Mucosa of rectum (tissue), 2 donors: ENCODE results near the gene CRYZL1.

Source experiments
- H3K27ac ChIP-seq, 2 donors: one replicate each; pipeline ENCODE4 v1.7.0; 2013; ENCODE audit warnings: inconsistent platforms in 2 of 2, low read depth in 2 of 2, low read length in 2 of 2
- H3K27me3 ChIP-seq, 2 donors: one replicate each; pipeline ENCODE4 v1.7.0; 2013; ENCODE audit warnings: low read length in 2 of 2; ENCODE audit not compliant: control insufficient read depth in 2 of 2, insufficient read depth in 2 of 2
- H3K36me3 ChIP-seq, 2 donors: one replicate each; pipeline ENCODE4 v1.7.0; 2013; ENCODE audit warnings: low read length in 2 of 2; ENCODE audit not compliant: control insufficient read depth in 2 of 2, insufficient read depth in 2 of 2
- H3K4me1 ChIP-seq, 2 donors: one replicate each; pipeline ENCODE4 v1.7.0; 2013; ENCODE audit warnings: low read length in 2 of 2, mild to moderate bottlenecking in 1 of 2; ENCODE audit not compliant: control insufficient read depth in 2 of 2, insufficient read depth in 2 of 2
- H3K4me3 ChIP-seq, 2 donors: one replicate each; pipeline ENCODE4 v1.7.0; 2013; ENCODE audit warnings: low read length in 2 of 2
- H3K9ac ChIP-seq, 2 donors: one replicate each; pipeline ENCODE4 v1.7.0; 2013; ENCODE audit warnings: low read length in 2 of 2, low read depth in 1 of 2, mild to moderate bottlenecking in 1 of 2
- H3K9me3 ChIP-seq, 2 donors: one replicate each; pipeline ENCODE4 v1.7.0; 2013; ENCODE audit warnings: low read length in 2 of 2; ENCODE audit not compliant: control insufficient read depth in 2 of 2
- donor health status: healthy.
- donor health status: Normal muscosa, but diverticular disease.

The CRYZL1 gene

DNA sequence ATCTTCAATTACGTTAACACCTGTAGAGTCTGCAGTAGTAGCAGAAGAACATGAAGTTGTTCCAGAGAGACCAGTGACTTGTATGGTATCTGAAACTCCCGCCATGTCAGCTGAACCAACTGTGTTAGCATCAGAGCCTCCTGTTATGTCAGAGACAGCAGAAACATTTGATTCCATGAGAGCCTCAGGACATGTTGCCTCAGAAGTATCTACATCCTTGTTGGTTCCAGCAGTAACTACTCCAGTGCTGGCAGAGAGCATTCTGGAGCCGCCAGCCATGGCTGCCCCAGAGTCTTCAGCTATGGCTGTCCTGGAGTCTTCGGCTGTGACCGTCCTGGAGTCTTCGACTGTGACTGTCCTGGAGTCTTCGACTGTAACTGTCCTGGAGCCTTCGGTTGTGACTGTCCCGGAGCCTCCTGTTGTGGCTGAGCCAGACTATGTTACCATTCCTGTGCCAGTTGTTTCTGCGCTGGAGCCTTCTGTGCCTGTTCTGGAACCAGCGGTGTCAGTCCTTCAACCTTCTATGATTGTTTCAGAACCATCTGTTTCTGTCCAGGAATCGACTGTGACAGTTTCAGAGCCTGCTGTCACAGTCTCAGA lies 88.4 kb downstream of the CRYZL1 start:
- H3K4me3 ChIP-seq = no peak overlapping the region
- H3K9ac ChIP-seq = no peak overlapping the region
- no peaks in the 10 kb centered on the region for H3K4me1 ChIP-seq
- H3K27me3 ChIP-seq = no peaks in the 10 kb centered on the region
- no peaks in the 10 kb centered on the region for H3K9me3 ChIP-seq
- H3K36me3 ChIP-seq = peaks cover 76 to 80% of the 10 kb centered on the region in 2 donors
- no peak overlapping the region for H3K27ac ChIP-seq

DNA sequence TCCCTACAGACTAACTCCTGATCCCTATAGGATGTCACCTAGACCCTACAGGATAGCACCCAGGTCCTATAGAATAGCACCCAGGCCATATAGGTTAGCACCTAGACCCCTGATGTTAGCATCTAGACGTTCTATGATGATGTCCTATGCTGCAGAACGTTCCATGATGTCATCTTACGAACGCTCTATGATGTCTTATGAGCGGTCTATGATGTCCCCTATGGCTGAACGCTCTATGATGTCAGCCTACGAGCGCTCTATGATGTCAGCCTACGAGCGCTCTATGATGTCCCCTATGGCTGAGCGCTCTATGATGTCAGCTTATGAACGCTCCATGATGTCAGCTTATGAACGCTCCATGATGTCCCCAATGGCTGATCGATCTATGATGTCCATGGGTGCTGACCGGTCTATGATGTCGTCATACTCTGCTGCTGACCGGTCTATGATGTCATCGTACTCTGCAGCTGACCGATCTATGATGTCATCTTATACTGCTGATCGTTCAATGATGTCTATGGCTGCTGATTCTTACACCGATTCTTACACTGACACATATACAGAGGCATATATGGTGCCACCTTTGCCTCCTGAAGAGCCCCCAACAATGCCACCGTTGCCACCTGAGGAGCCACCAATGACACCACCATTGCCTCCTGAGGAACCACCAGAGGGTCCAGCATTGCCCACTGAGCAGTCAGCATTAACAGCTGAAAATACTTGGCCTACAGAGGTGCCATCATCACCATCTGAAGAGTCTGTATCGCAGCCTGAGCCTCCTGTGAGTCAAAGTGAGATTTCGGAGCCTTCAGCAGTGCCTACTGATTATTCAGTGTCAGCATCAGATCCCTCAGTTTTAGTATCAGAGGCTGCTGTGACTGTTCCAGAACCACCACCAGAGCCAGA lies 89.2 kb downstream of the CRYZL1 start:
- H3K9ac ChIP-seq = no peak overlapping the region
- H3K4me1 ChIP-seq = no peaks in the 10 kb centered on the region
- H3K36me3 ChIP-seq = peaks cover 73 to 74% of the 10 kb centered on the region in 2 donors
- H3K27me3 ChIP-seq = no peaks in the 10 kb centered on the region
- no peak overlapping the region for H3K27ac ChIP-seq
- no peak overlapping the region for H3K4me3 ChIP-seq
- H3K9me3 ChIP-seq = no peaks in the 10 kb centered on the region

DNA sequence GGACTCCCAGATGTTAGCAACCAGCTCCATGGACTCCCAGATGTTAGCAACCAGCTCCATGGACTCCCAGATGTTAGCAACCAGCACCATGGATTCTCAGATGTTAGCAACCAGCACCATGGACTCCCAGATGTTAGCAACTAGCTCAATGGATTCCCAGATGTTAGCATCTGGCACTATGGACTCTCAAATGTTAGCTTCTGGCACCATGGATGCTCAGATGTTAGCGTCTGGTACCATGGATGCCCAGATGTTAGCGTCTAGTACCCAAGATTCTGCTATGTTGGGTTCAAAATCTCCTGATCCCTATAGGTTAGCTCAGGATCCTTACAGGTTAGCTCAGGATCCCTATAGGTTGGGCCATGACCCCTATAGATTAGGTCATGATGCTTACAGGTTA lies 89.9 kb downstream of the CRYZL1 start:
- Histone ChIP-seq H3K9me3 (no peaks in the 10 kb centered on the region), H3K36me3 (peaks cover 70 to 73% of the 10 kb centered on the region in 2 donors), H3K27ac (no peak overlapping the region), H3K4me3 (no peak overlapping the region), H3K27me3 (no peaks in the 10 kb centered on the region), H3K9ac (no peak overlapping the region), H3K4me1 (no peaks in the 10 kb centered on the region)

DNA sequence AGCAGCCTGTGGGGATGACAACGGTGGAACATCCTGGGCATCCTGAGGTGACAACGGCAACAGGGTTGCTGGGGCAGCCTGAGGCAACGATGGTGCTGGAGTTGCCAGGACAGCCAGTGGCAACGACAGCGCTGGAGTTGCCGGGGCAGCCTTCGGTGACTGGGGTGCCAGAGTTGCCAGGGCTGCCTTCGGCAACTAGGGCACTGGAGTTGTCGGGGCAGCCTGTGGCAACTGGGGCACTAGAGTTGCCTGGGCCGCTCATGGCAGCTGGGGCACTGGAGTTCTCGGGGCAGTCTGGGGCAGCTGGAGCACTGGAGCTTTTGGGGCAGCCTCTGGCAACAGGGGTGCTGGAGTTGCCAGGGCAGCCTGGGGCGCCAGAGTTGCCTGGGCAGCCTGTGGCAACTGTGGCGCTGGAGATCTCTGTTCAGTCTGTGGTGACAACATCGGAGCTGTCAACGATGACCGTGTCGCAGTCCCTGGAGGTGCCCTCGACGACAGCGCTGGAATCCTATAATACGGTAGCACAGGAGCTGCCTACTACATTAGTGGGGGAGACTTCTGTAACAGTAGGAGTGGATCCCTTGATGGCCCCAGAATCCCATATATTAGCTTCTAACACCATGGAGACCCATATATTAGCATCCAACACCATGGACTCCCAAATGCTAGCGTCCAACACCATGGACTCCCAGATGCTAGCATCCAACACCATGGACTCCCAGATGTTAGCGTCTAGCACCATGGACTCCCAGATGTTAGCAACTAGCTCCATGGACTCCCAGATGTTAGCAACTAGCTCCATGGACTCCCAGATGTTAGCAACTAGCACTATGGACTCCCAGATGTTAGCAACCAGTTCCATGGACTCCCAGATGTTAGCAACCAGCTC lies 90.5 kb downstream of the CRYZL1 start:
- no peak overlapping the region for H3K9ac ChIP-seq
- no peaks in the 10 kb centered on the region for H3K27me3 ChIP-seq
- H3K4me1 ChIP-seq = no peaks in the 10 kb centered on the region
- no peak overlapping the region for H3K4me3 ChIP-seq
- no peaks in the 10 kb centered on the region for H3K9me3 ChIP-seq
- no peak overlapping the region for H3K27ac ChIP-seq
- H3K36me3 ChIP-seq = peaks cover 67 to 70% of the 10 kb centered on the region in 2 donors

DNA sequence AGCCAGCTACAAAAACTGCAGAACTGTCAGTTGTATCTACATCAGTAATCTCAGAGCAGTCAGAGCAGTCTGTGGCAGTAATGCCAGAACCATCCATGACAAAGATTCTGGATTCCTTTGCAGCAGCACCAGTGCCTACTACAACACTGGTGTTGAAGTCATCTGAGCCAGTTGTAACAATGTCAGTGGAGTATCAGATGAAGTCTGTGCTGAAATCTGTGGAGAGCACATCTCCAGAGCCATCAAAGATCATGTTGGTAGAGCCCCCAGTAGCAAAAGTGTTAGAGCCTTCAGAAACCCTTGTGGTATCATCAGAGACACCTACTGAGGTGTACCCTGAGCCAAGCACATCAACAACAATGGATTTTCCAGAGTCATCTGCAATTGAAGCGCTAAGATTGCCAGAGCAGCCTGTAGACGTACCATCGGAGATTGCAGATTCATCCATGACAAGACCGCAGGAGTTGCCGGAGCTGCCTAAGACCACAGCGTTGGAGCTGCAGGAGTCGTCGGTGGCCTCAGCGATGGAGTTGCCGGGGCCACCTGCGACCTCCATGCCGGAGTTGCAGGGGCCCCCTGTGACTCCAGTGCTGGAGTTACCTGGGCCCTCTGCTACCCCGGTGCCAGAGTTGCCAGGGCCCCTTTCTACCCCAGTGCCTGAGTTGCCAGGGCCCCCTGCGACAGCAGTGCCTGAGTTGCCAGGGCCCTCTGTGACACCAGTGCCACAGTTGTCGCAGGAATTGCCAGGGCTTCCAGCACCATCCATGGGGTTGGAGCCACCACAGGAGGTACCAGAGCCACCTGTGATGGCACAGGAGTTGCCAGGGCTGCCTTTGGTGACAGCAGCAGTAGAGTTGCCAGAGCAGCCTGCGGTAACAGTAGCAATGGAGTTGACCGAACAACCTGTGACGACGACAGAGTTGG lies 91.4 kb downstream of the CRYZL1 start:
- no peak overlapping the region for H3K4me3 ChIP-seq
- H3K36me3 ChIP-seq = peaks cover 63 to 66% of the 10 kb centered on the region in 2 donors
- no peak overlapping the region for H3K27ac ChIP-seq
- peaks cover 4% of the 10 kb centered on the region in 2 donors for H3K4me1 ChIP-seq
- H3K9me3 ChIP-seq = no peaks in the 10 kb centered on the region
- no peak overlapping the region for H3K9ac ChIP-seq
- H3K27me3 ChIP-seq = no peaks in the 10 kb centered on the region

DNA sequence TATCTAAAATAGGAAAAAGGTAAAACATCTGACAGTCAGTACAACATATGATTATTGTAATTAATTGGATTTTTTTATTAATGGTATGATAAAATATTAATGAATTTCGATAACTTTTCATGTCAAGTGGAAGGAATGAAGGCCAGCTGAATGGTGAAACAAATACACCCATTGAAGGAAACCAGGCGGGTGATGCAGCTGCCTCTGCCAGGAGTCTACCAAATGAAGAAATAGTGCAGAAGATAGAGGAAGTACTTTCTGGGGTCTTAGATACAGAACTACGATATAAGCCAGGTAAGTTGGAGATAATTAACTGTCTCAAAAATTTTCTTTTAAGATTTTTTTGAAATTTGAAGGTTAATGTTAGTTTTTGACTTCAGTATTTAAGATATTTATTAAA lies 95.5 kb downstream of the CRYZL1 start:
- no peak overlapping the region for H3K27ac ChIP-seq

DNA sequence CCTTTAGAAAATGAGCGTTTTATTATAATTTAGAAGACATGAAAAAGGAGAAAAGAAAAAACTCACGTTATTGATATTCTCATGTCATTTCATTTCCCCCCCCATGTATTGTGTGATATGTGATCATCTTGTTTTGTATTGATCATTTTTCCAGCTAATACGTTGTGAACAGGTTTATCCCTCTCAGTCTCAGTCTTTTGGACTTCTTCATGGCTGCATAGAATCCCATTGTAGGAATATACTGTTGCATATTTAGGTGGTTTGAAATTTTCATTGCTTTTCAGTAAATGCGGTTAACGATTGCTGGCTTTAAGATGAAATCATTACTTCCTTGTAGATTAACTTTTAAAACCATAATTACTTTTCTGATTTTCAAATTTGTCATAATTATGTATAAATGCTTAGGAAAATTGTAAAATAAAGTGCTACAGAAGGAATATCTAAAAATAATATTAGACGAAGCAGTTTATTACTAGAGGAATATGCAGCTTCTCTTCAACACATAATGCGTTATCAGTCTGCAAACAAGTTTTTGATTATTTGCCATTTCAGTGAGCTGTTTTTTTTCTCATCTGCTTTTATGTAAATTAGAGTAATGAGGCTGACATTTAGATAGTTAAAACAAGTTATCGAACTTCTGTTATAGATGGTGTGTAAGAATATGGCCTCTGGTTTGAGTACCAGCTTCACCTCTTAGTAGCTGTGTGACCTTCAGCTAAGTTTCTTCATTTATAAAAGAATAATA lies 96.9 kb downstream of the CRYZL1 start:
- Histone ChIP-seq H3K36me3 (peaks cover 11 to 14% of the 10 kb centered on the region in 2 donors), H3K9me3 (no peaks in the 10 kb centered on the region), H3K27me3 (no peaks in the 10 kb centered on the region), H3K4me1 (peaks cover 11 to 14% of the 10 kb centered on the region in 2 donors), H3K9ac (peak overlapping the region; percentile 94 to 99), H3K27ac (no peak overlapping the region), H3K4me3 (peak overlapping the region; percentile 93 to 99)

More for the DNA sequence above, 95.5 kb downstream of the CRYZL1 start:
- H3K9me3 ChIP-seq = no peaks in the 10 kb centered on the region
- no peaks in the 10 kb centered on the region for H3K27me3 ChIP-seq
- no peak overlapping the region for H3K4me3 ChIP-seq
- H3K4me1 ChIP-seq = peaks cover 8 to 10% of the 10 kb centered on the region in 2 donors
- no peak overlapping the region for H3K9ac ChIP-seq
- H3K36me3 ChIP-seq = peaks cover 25 to 28% of the 10 kb centered on the region in 2 donors

DNA sequence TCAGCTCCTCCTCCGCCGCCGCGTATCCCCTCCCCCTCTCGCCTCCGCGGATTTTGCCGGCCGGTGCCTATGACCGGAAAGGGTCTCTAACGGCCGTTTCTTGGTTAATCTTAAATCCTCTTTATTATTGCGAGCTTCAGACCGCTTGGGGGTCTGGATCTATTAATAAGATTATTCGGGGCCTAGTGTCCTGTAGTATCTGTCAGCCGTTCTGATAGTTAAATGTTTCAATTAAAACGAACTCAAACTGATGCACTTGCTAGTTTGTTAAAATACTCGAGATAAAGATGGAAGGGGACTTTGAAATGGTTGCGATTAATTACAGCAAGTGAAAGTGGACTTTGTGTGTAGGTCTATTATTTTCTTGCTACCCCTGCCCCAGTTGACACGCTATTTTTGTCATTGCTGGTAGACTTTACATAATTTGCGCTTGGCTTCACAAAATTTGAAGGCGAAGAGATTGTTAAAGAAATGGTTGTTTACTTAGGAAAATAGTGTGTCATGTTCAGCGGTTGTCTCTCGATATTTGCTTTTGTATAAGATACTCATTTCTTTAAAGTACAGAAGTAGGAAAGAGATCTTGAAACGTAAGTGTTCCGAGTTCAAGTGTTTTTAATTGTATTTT lies 97.9 kb downstream of the CRYZL1 start:
- no peaks in the 10 kb centered on the region for H3K9me3 ChIP-seq
- H3K27me3 ChIP-seq = no peaks in the 10 kb centered on the region
- peaks cover 5 to 16% of the 10 kb centered on the region in 2 donors for H3K36me3 ChIP-seq
- H3K4me1 ChIP-seq = peaks cover 11 to 14% of the 10 kb centered on the region in 2 donors
- peak overlapping the region; percentile 97 to 100 for H3K27ac ChIP-seq
- H3K4me3 ChIP-seq = peak overlapping the region; percentile 93 to 99
- peak overlapping the region; percentile 94 to 99 for H3K9ac ChIP-seq
